ENCODE results near the gene SCG5. TPM values are rescaled to one million over a fixed set of nuclear protein-coding genes. Genes with fewer than 3 reads are reported as not detected.

The SCG5 gene
- total RNA-seq, 1 donor from 2014 or later: 0.96 TPM

DNA sequence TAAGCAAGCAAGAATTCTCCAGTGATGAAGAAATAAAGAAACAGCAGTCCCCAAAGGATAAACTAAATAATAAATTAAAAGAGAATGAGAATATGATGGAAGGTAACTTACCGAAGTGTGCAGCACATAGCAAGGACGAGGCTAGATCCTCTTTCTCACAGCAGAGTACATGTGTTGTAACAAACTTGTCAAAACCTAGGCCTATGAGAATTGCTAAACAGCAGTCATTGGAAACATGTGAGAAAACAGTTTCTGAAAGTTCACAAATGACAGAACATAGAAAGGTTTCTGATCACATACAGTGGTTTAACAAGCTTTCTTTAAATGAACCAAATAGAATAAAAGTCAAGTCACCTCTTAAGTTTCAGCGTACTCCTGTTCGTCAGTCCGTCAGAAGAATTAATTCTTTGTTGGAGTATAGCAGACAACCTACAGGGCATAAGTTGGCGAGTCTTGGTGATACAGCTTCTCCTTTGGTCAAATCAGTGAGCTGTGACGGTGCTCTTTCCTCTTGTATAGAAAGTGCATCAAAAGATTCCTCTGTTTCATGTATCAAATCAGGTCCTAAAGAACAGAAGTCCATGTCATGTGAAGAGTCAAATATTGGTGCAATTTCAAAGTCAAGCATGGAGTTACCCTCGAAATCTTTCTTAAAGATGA lies 4.5 kb upstream of the SCG5 start:
- Histone ChIP-seq H3K9me3 (no peaks in the 10 kb centered on the region), H3K4me3 (no peak overlapping the region), H3K27me3 (peaks cover 9% of the 10 kb centered on the region), H3K27ac (no peak overlapping the region), H3K4me1 (no peaks in the 10 kb centered on the region), H3K36me3 (no peaks in the 10 kb centered on the region)
- TF ChIP-seq, protein P1, sequence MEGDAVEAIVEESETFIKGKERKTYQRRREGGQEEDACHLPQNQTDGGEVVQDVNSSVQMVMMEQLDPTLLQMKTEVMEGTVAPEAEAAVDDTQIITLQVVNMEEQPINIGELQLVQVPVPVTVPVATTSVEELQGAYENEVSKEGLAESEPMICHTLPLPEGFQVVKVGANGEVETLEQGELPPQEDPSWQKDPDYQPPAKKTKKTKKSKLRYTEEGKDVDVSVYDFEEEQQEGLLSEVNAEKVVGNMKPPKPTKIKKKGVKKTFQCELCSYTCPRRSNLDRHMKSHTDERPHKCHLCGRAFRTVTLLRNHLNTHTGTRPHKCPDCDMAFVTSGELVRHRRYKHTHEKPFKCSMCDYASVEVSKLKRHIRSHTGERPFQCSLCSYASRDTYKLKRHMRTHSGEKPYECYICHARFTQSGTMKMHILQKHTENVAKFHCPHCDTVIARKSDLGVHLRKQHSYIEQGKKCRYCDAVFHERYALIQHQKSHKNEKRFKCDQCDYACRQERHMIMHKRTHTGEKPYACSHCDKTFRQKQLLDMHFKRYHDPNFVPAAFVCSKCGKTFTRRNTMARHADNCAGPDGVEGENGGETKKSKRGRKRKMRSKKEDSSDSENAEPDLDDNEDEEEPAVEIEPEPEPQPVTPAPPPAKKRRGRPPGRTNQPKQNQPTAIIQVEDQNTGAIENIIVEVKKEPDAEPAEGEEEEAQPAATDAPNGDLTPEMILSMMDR (IDR thresholded peaks at IDR 0.05): no peak
- DNase-seq (no peak), ATAC-seq (no peak)
- intact Hi-C loops (cut with DNase I): no loop called here

DNA sequence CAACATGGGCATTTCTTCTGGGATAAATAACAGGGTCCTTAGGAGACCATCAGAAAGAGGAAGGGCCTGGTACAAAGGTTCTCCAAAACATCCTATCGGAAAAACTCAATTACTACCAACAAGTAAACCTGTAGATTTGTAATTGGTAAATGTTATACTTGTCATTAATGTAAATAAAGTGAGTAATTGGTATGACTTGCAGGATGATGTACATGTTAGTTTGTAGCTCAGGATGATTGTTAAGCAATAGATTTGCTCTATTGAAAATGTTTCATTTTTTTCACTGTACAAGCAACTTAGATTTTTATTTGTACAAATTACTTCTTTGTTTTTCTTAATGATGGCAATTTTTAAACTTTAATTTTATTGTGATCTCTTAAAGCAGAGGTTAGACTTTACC lies 3.8 kb upstream of the SCG5 start:
- H3K27me3 ChIP-seq: peaks cover 12% of the 10 kb centered on the region
- no peak overlapping the region for H3K27ac ChIP-seq
- H3K9me3 ChIP-seq: no peaks in the 10 kb centered on the region
- ATAC-seq (no peak), DNase-seq (no peak)
- TF ChIP-seq, protein P1 (IDR thresholded peaks at IDR 0.05): no peak
- H3K36me3 ChIP-seq: no peaks in the 10 kb centered on the region
- H3K4me1 ChIP-seq: no peaks in the 10 kb centered on the region
- intact Hi-C loops (cut with DNase I): no loop called here
- H3K4me3 ChIP-seq: no peak overlapping the region

DNA sequence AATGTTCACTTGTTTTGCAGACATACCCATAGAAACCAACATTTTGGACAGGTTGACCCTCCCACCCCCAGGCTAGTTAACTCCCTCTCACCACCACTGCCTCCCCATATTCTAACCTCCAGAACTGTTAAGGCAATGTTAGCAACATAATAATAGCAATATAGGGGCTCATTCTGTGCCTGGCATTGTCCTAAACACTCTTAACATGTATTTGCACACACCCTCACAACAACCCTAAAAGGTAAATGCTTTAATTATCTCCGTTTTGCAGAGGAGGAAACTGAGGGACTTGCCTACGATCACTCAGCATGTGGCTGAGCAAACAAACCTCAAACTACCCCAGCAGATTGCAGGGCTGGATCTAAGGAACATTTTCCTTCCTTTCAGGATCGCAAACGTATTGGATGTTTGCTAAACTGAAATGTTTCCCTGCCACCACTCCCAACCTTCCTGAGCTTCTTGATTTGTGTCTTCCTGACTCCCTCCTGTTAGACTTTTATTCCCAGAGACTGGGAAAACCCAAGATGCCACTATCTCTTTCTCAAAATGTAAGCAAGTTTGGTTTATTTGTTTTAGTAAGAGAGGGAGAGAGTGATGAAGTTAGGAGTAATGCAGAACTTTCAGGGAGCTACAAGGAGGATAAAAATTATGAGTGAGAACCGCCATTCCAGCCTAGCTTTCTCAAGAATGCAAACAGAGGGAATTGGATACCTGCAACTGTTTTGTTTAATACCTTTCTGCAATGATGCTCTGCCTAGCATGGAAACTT lies 1.3 kb downstream of the SCG5 start:
- DNase-seq: no peak
- intact Hi-C loops (cut with DNase I): no loop called here
- Histone ChIP-seq H3K27ac (no peak overlapping the region), H3K27me3 (peaks cover 20% of the 10 kb centered on the region), H3K4me3 (no peak overlapping the region), H3K36me3 (no peaks in the 10 kb centered on the region), H3K9me3 (no peaks in the 10 kb centered on the region), H3K4me1 (no peaks in the 10 kb centered on the region)
- TF ChIP-seq, protein P1 (IDR thresholded peaks at IDR 0.05): no peak
- no peak for ATAC-seq

DNA sequence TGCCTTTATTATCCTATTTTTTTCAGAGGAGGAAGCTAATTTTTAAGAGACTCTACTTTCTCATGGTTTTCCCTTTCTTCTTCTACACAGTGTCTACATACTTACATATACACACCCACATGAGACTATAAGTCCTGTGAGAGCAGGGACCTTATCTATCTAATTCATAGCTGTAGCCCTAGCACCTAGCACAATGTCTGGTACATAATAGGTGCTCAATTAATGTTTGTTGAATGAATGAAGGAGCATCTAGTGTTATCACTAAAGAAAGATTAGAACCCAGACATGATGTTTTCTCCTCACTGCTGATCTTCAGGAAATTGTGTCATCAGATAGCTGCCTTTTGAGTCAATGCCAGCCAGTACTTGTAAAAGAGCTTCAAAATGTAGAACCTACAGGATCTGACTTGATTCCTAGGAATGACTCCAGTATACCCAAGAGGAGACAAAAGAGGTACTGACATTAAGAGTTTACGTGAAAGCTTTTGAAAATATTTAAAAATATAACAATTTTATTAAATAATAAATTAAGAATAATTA lies 2.5 kb downstream of the SCG5 start:
- H3K4me3 ChIP-seq: no peak overlapping the region
- ATAC-seq (no peak), DNase-seq (no peak)
- H3K27ac ChIP-seq: no peak overlapping the region
- TF ChIP-seq, protein P1 (IDR thresholded peaks at IDR 0.05): no peak
- H3K36me3 ChIP-seq: no peaks in the 10 kb centered on the region
- H3K9me3 ChIP-seq: no peaks in the 10 kb centered on the region
- intact Hi-C loops (cut with DNase I): no loop called here
- no peaks in the 10 kb centered on the region for H3K4me1 ChIP-seq
- H3K27me3 ChIP-seq: peaks cover 20% of the 10 kb centered on the region

DNA sequence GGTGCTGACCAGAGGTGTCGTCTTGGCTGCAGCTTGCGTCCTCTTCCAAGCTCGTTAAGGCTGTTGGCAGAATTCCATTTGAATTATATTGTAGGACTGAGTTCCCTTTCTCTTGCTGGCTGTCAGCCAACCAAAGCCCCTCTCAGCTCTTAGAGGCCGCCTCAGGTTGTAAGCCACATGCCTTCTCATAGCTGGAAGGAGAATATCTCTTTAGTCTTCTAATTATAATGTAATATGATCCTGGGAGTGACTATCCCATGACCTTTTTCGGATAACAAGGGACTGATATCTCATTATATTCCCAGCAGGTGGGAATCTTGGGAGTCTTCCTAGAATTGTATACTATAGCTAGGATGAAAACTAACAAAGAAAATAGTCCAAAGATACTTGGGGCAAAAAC lies 4.8 kb downstream of the SCG5 start:
- H3K4me1 ChIP-seq: no peaks in the 10 kb centered on the region
- no peaks in the 10 kb centered on the region for H3K36me3 ChIP-seq
- no peak overlapping the region for H3K4me3 ChIP-seq
- peaks cover 18% of the 10 kb centered on the region for H3K27me3 ChIP-seq
- DNase-seq (no peak), ATAC-seq (no peak)
- intact Hi-C loops (cut with DNase I): no loop called here
- H3K27ac ChIP-seq: no peak overlapping the region
- H3K9me3 ChIP-seq: no peaks in the 10 kb centered on the region
- TF ChIP-seq, protein P1 (IDR thresholded peaks at IDR 0.05): no peak

Data from upper lobe of right lung (tissue), 1 donor.